Fibroblast of pulmonary artery (primary cell): ENCODE data around the gene FAM163A.
"Not testable (repeated sequence)": the region's sequence is repeated elsewhere in the genome, so short reads cannot be mapped to it uniquely, and the experiment has no call there.

ENCODE experiments used
- DNase-seq: peaks from one replicate; pipeline ENCODE4 v3.0.0-alpha.2; 2010; ENCODE audit warnings: low read depth
- H3K4me3 ChIP-seq: replicated peaks from 2 replicates; pipeline ENCODE4 v1.5.1; 2011; ENCODE audit warnings: low read depth, mild to moderate bottlenecking, control low read depth, low read length, moderate library complexity
- TF ChIP-seq, protein P1 (sequence below): IDR thresholded peaks from 2 replicates; pipeline ENCODE4 v1.5.1; 2011; ENCODE audit warnings: mild to moderate bottlenecking, control low read depth, low read length, inconsistent platforms; ENCODE audit errors: missing control alignments

The FAM163A gene

GRCh38 chr1:179798864-179799516 is 55.9 kb downstream of the FAM163A start:
- TF ChIP-seq, protein P1, sequence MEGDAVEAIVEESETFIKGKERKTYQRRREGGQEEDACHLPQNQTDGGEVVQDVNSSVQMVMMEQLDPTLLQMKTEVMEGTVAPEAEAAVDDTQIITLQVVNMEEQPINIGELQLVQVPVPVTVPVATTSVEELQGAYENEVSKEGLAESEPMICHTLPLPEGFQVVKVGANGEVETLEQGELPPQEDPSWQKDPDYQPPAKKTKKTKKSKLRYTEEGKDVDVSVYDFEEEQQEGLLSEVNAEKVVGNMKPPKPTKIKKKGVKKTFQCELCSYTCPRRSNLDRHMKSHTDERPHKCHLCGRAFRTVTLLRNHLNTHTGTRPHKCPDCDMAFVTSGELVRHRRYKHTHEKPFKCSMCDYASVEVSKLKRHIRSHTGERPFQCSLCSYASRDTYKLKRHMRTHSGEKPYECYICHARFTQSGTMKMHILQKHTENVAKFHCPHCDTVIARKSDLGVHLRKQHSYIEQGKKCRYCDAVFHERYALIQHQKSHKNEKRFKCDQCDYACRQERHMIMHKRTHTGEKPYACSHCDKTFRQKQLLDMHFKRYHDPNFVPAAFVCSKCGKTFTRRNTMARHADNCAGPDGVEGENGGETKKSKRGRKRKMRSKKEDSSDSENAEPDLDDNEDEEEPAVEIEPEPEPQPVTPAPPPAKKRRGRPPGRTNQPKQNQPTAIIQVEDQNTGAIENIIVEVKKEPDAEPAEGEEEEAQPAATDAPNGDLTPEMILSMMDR, result no peak
- no peak overlapping the region for H3K4me3 ChIP-seq
- DNase-seq, result no peak

GRCh38 chr1:179800481-179800880 is 57.4 kb downstream of the FAM163A start:
- H3K4me3 ChIP-seq, result no peak overlapping the region
- TF ChIP-seq, protein P1, result no peak
- no peak for DNase-seq

GRCh38 chr1:179803104-179803503 is 60.0 kb downstream of the FAM163A start:
- TF ChIP-seq, protein P1, result no peak
- H3K4me3 ChIP-seq, result no peak overlapping the region
- no peak for DNase-seq

DNA sequence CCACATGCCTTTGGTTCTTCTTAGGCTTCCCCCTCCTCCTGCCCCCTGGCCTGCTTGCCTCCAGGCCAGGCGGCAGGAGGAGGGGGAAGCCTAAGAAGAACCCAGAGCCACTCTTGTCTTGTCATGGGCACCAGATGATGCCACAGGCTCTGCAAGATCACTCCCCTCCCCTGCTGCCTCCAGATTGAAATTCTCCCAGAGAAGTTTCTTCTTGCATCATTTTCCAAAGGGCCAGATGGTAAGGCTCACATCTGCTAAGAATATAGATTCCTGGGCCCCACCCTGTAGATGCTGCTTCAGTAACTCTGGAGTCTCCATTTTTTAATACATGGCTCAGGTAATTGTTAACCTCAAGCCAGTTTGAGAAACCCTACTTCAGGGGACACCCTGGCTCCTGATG is 60.8 kb downstream of the FAM163A start:
- TF ChIP-seq, protein P1, result no peak
- H3K4me3 ChIP-seq, result no peak overlapping the region
- DNase-seq, result peak; percentile 33

GRCh38 chr1:179804417-179804816 is 61.3 kb downstream of the FAM163A start:
- DNase-seq, H3K4me3 ChIP-seq: not testable (repeated sequence)

GRCh38 chr1:179805291-179806195 is 62.5 kb downstream of the FAM163A start:
- no peak overlapping the region for H3K4me3 ChIP-seq
- TF ChIP-seq, protein P1, result no peak
- DNase-seq, result no peak

DNA sequence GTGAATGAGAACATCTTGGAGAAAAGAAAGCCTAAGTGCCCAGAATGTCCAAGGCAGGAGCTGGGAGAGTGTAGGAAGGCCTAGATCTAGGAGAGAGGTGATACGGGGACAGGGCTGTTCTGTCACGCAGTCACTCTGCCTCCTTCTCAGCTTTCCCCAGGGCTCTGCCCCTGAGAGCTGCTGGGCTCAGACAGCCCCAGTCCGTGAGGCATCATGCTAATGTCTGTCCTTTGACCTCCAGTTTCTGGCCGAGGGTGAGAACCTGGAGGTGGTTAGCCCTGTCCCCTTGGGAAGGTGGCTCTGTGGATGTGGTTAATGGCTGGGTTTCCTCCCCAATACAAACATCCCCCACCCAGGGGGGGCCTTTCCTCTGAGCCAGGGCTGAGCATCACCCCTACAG is 63.2 kb downstream of the FAM163A start:
- H3K4me3 ChIP-seq, result no peak overlapping the region
- DNase-seq, result no peak
- TF ChIP-seq, protein P1, result no peak
